ENCODE data around the gene SMCP. TPM values are rescaled to one million over a fixed set of nuclear protein-coding genes. Genes with fewer than 3 reads are reported as not detected.

Gene SMCP
- total RNA-seq, 1 donor from 2014 or later, result not detected

DNA sequence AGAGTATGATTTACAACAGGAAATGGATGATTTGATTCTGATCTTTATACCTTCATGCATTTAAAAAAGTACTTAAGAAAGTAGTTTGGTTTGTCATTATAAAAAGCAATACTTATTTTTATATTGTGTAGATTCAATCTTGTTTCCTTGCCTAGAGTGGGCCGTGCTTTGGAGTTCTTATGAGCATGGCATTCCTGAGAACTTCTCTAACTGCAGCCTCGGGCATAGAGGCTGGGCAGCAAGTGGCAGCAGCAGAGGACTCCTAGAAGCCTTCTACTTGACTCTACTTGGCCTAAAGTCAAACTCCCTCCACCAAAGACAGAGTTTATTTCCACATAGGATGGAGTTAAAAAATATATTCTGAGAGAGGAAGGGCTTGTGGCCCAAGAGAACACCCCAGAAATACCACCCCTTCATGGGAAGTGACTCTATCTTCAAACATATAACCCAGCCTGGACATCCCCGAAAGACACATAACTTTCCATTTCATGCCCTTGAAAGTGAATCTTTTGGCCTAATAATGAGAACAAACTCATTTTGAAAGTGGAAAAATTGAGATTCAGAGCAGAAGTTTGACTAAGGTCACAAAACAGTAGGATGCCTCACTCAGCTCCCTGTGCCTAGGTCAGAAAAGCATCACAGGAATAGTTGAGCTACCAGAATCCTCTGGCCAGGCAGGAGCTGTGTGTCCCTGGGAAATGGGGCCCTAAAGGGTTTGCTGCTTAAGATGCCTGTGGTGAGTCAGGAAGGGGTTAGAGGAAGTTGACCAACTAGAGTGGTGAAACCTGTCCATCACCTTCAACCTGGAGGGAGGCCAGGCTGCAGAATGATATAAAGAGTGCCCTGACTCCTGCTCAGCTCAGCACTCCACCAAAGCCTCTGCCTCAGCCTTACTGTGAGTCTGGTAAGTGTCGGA, 29.8 kb downstream of the SMCP start, which contains the start of gene IVL:
Gene IVL, plus strand, starts transcription at position 861 of the 916 bp plus-strand sequence. CDS start 1,252 bp downstream, outside the sequence.
- peaks cover 2% of the 10 kb centered on the region for H3K27me3 Mint-ChIP-seq
- no peaks in the 10 kb centered on the region for H3K36me3 Mint-ChIP-seq (ENCODE audit: insufficient read depth)
- H3K9me3 Mint-ChIP-seq (ENCODE audit: low read depth), result peaks cover 36% of the 10 kb centered on the region
- DNase-seq (ENCODE audit: low spot score, unreplicated experiment), result no peak
- H3K4me3 Mint-ChIP-seq (ENCODE audit: low read depth), result no peak within 1 kb of the TSS
- H3K27ac Mint-ChIP-seq, result no peak within 1 kb of the TSS
- no peaks in the 10 kb centered on the region for H3K4me1 Mint-ChIP-seq (ENCODE audit: low read depth)
- TF ChIP-seq CTCF (IDR thresholded peaks at IDR 0.05; ENCODE audit: unreplicated experiment), result no peak

GRCh38 chr1:152909206-152909605, 31.1 kb downstream of the SMCP start:
- H3K4me3 Mint-ChIP-seq (ENCODE audit: low read depth), result no peak overlapping the region
- H3K27ac Mint-ChIP-seq, result no peak overlapping the region
- no peaks in the 10 kb centered on the region for H3K36me3 Mint-ChIP-seq (ENCODE audit: insufficient read depth)
- no peak for TF ChIP-seq CTCF (IDR thresholded peaks at IDR 0.05; ENCODE audit: unreplicated experiment)
- no peaks in the 10 kb centered on the region for H3K4me1 Mint-ChIP-seq (ENCODE audit: low read depth)
- DNase-seq (ENCODE audit: low spot score, unreplicated experiment), result no peak
- peaks cover 38% of the 10 kb centered on the region for H3K9me3 Mint-ChIP-seq (ENCODE audit: low read depth)
- H3K27me3 Mint-ChIP-seq, result peaks cover 3% of the 10 kb centered on the region

- no peak for TF ChIP-seq CTCF (IDR thresholded peaks at IDR 0.05; ENCODE audit: unreplicated experiment)
- no peak for DNase-seq (ENCODE audit: low spot score, unreplicated experiment)
- Mint-ChIP-seq H3K27ac (no peak overlapping the region), H3K4me1 (ENCODE audit: low read depth) (no peaks in the 10 kb centered on the region), H3K36me3 (ENCODE audit: insufficient read depth) (no peaks in the 10 kb centered on the region), H3K4me3 (ENCODE audit: low read depth) (no peak overlapping the region), H3K27me3 (peaks cover 3% of the 10 kb centered on the region), H3K9me3 (ENCODE audit: low read depth) (peaks cover 30% of the 10 kb centered on the region)
Measured at GRCh38 chr1:152912471-152912870, 34.3 kb downstream of the SMCP start.

DNA sequence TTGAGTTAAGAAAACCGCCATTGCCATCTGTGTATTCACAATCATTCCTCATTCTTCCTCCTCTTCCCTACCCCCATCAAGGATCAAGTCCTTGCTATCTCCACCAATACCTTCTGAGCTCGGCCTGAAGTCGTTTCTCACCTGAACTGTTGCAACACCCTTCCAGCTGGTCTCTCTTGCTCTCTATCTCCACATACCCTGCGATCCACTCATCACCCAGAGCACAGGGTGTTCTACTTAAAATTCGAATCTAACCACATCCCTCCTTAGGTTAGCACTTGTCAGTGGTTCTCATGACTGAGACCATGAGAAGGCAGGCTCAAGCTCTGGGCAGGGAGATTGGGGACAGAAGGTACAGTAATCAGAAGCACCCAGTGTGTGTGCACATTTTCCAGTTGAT, 34.8 kb downstream of the SMCP start:
- Mint-ChIP-seq H3K27ac (no peak overlapping the region), H3K36me3 (ENCODE audit: insufficient read depth) (no peaks in the 10 kb centered on the region), H3K4me1 (ENCODE audit: low read depth) (no peaks in the 10 kb centered on the region), H3K4me3 (ENCODE audit: low read depth) (no peak overlapping the region), H3K9me3 (ENCODE audit: low read depth) (peaks cover 28% of the 10 kb centered on the region), H3K27me3 (peaks cover 3% of the 10 kb centered on the region)
- no peak for DNase-seq (ENCODE audit: low spot score, unreplicated experiment)
- no peak for TF ChIP-seq CTCF (IDR thresholded peaks at IDR 0.05; ENCODE audit: unreplicated experiment)

- DNase-seq (ENCODE audit: low spot score, unreplicated experiment), result no peak
- H3K27me3 Mint-ChIP-seq, result peaks cover 2% of the 10 kb centered on the region
- H3K9me3 Mint-ChIP-seq (ENCODE audit: low read depth), result peaks cover 13% of the 10 kb centered on the region
- no peaks in the 10 kb centered on the region for H3K36me3 Mint-ChIP-seq (ENCODE audit: insufficient read depth)
- TF ChIP-seq CTCF (IDR thresholded peaks at IDR 0.05; ENCODE audit: unreplicated experiment), result peak; percentile 50
- no peaks in the 10 kb centered on the region for H3K4me1 Mint-ChIP-seq (ENCODE audit: low read depth)
- H3K4me3 Mint-ChIP-seq (ENCODE audit: low read depth), result no peak overlapping the region
- H3K27ac Mint-ChIP-seq, result no peak overlapping the region
Measured at GRCh38 chr1:152917794-152918193, 39.7 kb downstream of the SMCP start.

Data from progenitor cell of endocrine pancreas (in vitro differentiated cells).